ENCODE results near the gene LEF1. TPM values are rescaled to one million over a fixed set of nuclear protein-coding genes. Genes with fewer than 3 reads are reported as not detected.

The LEF1 gene
- total and polyA plus RNA-seq, 9 of the 15 experiments (the other 6 are each of a cell fraction or from before 2014, with no cell fraction given): 15.1 to 81.1 (median 29.7) TPM

- TF ChIP-seq CTCF (IDR thresholded peaks at IDR 0.05 in 2 of 3, conservative IDR thresholded peaks at IDR 0.05 in 1 of 3; ENCODE audit: insufficient read depth in 2 of 3, low read depth in 1 of 3, low read length in 3 of 3) (peak in 1 of 3 experiments; percentile 24; a peak in 2 of 6 replicates), NEUROD1 (IDR thresholded peaks at IDR 0.05; ENCODE audit: borderline replicate concordance, low read depth, low read length, partially characterized antibody) (peak; percentile 7), ZKSCAN1 (IDR thresholded peaks at IDR 0.05; ENCODE audit: low read depth, low read length) (no peak), LARP7 (IDR thresholded peaks at IDR 0.05) (no peak)
Observed at GRCh38 chr4:108168671-108169523, at the start of gene LEF1 (continued).

GRCh38 chr4:108216510-108216909 lies 47.8 kb upstream of the LEF1 start:
- Histone ChIP-seq H2AFZ (ENCODE audit: low read depth, low read length) (no peak overlapping the region), H3K9me1 (ENCODE audit: control insufficient read depth, insufficient read depth, low read length) (no peaks in the 10 kb centered on the region), H3K4me2 (ENCODE audit: insufficient read depth, low read length) (no peak overlapping the region), H3K27ac (ENCODE audit: extremely low read depth, low read depth, low read length) (no peak overlapping the region), H3K4me1 (replicated peaks in 1 of 2; ENCODE audit: control insufficient read depth in 2 of 2, insufficient read depth in 2 of 2, low read length in 2 of 2) (no peaks in the 10 kb centered on the region), H3K9ac (ENCODE audit: insufficient read depth in 1 of 2, low read depth in 2 of 2, low read length in 2 of 2) (no peak overlapping the region), H3K27me3 (ENCODE audit: control insufficient read depth in 2 of 2, insufficient read depth in 2 of 2, low read length in 2 of 2) (no peaks in the 10 kb centered on the region), H3K79me2 (ENCODE audit: control insufficient read depth, insufficient read depth, low read length) (no peaks in the 10 kb centered on the region), H4K20me1 (replicated peaks; ENCODE audit: control insufficient read depth, insufficient read depth, low read length) (no peaks in the 10 kb centered on the region), H3K9me3 (replicated peaks; ENCODE audit: control insufficient read depth, insufficient read depth, low read depth, low read length) (no peaks in the 10 kb centered on the region), H3K4me3 (no peak overlapping the region), H3K36me3 (ENCODE audit: control insufficient read depth, insufficient read depth, low read length) (no peaks in the 10 kb centered on the region)
- no TSS peak for BruUV-seq (replicated peaks)
- POLR2A ChIA-PET: no interaction called here
- TF ChIP-seq BCOR (IDR thresholded peaks at IDR 0.05) (peak; percentile 52; the same call in 1 of the 2 replicates), ZNF146 (CRISPR knock-in tag; IDR thresholded peaks at IDR 0.05; ENCODE audit: unreplicated experiment) (peak; percentile 90), ZNF280A (IDR thresholded peaks at IDR 0.05; ENCODE audit: low read depth, partially characterized antibody) (no peak)
- FAIRE-seq (no peak), ATAC-seq (no peak), DNase-seq (ENCODE audit: extremely low read depth in 1 of 4, low spot score in 3 of 4) (no peak)
- in situ Hi-C loops (cut with MboI): no loop called here
- CTCF ChIA-PET (ENCODE audit: low intra/inter-chr PET ratio): no interaction called here
- intact Hi-C loops (cut with micrococcal nuclease): no loop called here

All from K562 (cell line).